ENCODE measurements around the gene CERS6. TPM values are rescaled to one million over a fixed set of nuclear protein-coding genes. Genes with fewer than 3 reads are reported as not detected.
A peak's percentile ranks its signal among the peaks of the same experiment; 100 is the strongest.

CERS6 gene
- polyA plus RNA-seq, 3 donors, result 7.6 to 17.7 (median 15.6) TPM

GRCh38 chr2:168589236-168590211 is 133.5 kb downstream of the CERS6 start:
- H3K4me2 ChIP-seq (replicated peaks; ENCODE audit: extremely low read depth, low read length, poor library complexity, severe bottlenecking), result no peak overlapping the region
- Mint-ChIP-seq H3K27ac (peak overlapping the region in 1 of 7 donors; percentile 52), H3K4me3 (no peak overlapping the region), H3K9me3 (peaks cover 0 to 8% (median 0%) of the 10 kb centered on the region in 7 donors), H3K36me3 (peaks cover 2 to 15% of the 10 kb centered on the region in 2 donors), H3K27me3 (ENCODE audit: low read depth in 3 of 3) (no peaks in the 10 kb centered on the region), H3K4me1 (peaks cover 16% of the 10 kb centered on the region)
- H3K9me3 ChIP-seq (replicated peaks in 1 of 2; ENCODE audit: control insufficient read depth in 1 of 2, insufficient read depth in 1 of 2, low read length in 2 of 2), result no peaks in the 10 kb centered on the region
- no peak overlapping the region for H3K4me3 ChIP-seq (replicated peaks in 1 of 3; ENCODE audit: low read depth in 2 of 3, low read length in 3 of 3)
- no peaks in the 10 kb centered on the region for H3K27me3 ChIP-seq (ENCODE audit: control insufficient read depth in 2 of 2, insufficient read depth in 2 of 2, low read length in 2 of 2)
- intact Hi-C loops (cut with micrococcal nuclease), result no loop called here
- WGBS (ENCODE audit: insufficient coverage), result 80% methylated on average over 1 of the region's 5 CpGs
- no peak overlapping the region for H3K9ac ChIP-seq (ENCODE audit: insufficient read depth, low read length, poor library complexity, severe bottlenecking)
- no peaks in the 10 kb centered on the region for H3K36me3 ChIP-seq (replicated peaks in 1 of 2; ENCODE audit: control insufficient read depth in 1 of 2, insufficient read depth in 2 of 2, low read length in 2 of 2)
- no peak for TF ChIP-seq CTCF (IDR thresholded peaks at IDR 0.05)
- no peak for DNase-seq
- peaks cover 77% of the 10 kb centered on the region for H3K79me2 ChIP-seq (ENCODE audit: insufficient read depth, low read length)
- H3K27ac ChIP-seq (ENCODE audit: low read depth in 1 of 2, low read length in 2 of 2), result no peak overlapping the region
- H3K4me1 ChIP-seq (ENCODE audit: control insufficient read depth in 1 of 2, insufficient read depth in 2 of 2, low read length in 2 of 2), result peaks cover 7% of the 10 kb centered on the region in 2 donors
- H2AFZ ChIP-seq (ENCODE audit: insufficient read depth, low read depth, low read length, poor library complexity, severe bottlenecking), result no peak overlapping the region
- H4K20me1 ChIP-seq (ENCODE audit: insufficient read depth, low read length), result peaks cover 23% of the 10 kb centered on the region

GRCh38 chr2:168592181-168592831 is 136.2 kb downstream of the CERS6 start:
- H3K4me3 ChIP-seq (replicated peaks in 1 of 3; ENCODE audit: low read depth in 2 of 3, low read length in 3 of 3), result no peak overlapping the region
- no peak overlapping the region for H3K27ac ChIP-seq (ENCODE audit: low read depth in 1 of 2, low read length in 2 of 2)
- Mint-ChIP-seq H3K9me3 (peaks cover 0 to 2% (median 0%) of the 10 kb centered on the region in 7 donors), H3K4me1 (peaks cover 14% of the 10 kb centered on the region), H3K27ac (peak overlapping the region in 2 of 7 donors; percentile 48 to 55), H3K4me3 (no peak overlapping the region), H3K36me3 (peaks cover 2 to 12% of the 10 kb centered on the region in 2 donors), H3K27me3 (ENCODE audit: low read depth in 3 of 3) (peaks cover 0 to 2% (median 0%) of the 10 kb centered on the region in 3 donors)
- no peaks in the 10 kb centered on the region for H3K9me3 ChIP-seq (replicated peaks in 1 of 2; ENCODE audit: control insufficient read depth in 1 of 2, insufficient read depth in 1 of 2, low read length in 2 of 2)
- no peaks in the 10 kb centered on the region for H3K27me3 ChIP-seq (ENCODE audit: control insufficient read depth in 2 of 2, insufficient read depth in 2 of 2, low read length in 2 of 2)
- H4K20me1 ChIP-seq (ENCODE audit: insufficient read depth, low read length), result peaks cover 49% of the 10 kb centered on the region
- no peak overlapping the region for H3K9ac ChIP-seq (ENCODE audit: insufficient read depth, low read length, poor library complexity, severe bottlenecking)
- H3K79me2 ChIP-seq (ENCODE audit: insufficient read depth, low read length), result peaks cover 83% of the 10 kb centered on the region
- H3K36me3 ChIP-seq (replicated peaks in 1 of 2; ENCODE audit: control insufficient read depth in 1 of 2, insufficient read depth in 2 of 2, low read length in 2 of 2), result no peaks in the 10 kb centered on the region
- H3K4me1 ChIP-seq (ENCODE audit: control insufficient read depth in 1 of 2, insufficient read depth in 2 of 2, low read length in 2 of 2), result no peaks in the 10 kb centered on the region
- no peak for DNase-seq
- TF ChIP-seq CTCF (IDR thresholded peaks at IDR 0.05), result no peak
- WGBS (ENCODE audit: insufficient coverage), result 77% methylated on average over 2 of the region's 3 CpGs
- H2AFZ ChIP-seq (ENCODE audit: insufficient read depth, low read depth, low read length, poor library complexity, severe bottlenecking), result no peak overlapping the region
- no peak overlapping the region for H3K4me2 ChIP-seq (replicated peaks; ENCODE audit: extremely low read depth, low read length, poor library complexity, severe bottlenecking)
- intact Hi-C loops (cut with micrococcal nuclease), result no loop called here
